NCI-H345 treated with DMSO at 0.1 percent for 48 hours (cell line): ENCODE results near the gene ACVR1.

ENCODE experiments used
- DNase-seq: peaks from one replicate; lab custom pipeline; 2025; ENCODE audit not compliant: unreplicated experiment; lab: John Stamatoyannopoulos, UW

Gene ACVR1

DNA sequence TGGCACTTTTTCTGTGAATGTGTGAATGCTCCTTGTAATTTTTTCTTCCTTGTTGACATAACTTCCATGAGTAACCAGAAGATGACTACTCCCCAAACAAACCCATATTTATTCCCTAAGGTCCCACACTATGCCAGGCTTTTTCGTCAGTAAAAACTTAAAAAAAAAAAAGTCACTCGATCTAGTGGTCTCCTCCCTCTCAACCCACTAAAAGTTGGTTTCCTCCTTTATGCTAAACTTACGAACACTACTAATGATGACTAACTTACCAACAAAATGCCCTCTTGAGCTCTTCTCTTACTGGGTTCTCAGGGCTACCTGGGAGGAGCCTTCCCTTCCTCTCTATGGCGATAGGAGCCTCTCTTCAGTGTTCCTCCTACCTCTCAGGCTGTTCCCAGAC is 18.2 kb downstream of the ACVR1 start:
- DNase-seq, result no peak

DNA sequence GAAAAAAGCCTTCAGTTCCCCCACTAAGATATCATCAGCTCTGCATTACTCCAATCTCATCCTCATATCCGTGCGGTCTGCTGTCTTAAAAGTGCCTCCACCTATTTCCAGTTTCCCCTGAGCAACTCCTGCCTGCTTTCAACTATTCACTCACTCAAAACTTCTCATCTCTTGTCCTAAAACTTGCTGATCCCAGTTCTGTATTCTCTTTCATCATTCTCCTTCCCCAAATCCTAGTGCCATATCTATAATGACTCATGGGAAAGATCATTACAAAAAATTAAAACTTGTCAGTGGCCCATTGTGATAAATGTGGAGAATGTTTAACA is 20.0 kb downstream of the ACVR1 start:
- DNase-seq, result no peak

DNA sequence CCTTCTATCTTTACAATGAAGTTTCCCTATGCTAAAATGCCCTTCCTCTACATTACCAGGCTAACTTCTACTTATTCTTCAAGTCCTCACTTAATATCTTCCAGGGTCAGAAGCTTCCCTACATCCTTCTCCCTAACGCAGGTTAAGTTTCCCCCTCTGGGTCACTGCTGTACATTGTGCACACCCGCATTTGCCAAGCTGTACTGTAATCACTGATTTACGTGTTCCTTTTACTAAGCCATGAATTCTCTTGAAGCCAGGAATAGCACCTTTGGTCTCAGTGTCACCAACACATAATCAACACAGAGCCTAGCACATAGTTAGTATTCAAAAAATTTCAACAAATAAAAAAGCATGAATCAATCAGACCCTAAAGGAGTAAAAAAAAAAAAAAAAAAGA is 22.3 kb downstream of the ACVR1 start:
- no peak for DNase-seq

DNA sequence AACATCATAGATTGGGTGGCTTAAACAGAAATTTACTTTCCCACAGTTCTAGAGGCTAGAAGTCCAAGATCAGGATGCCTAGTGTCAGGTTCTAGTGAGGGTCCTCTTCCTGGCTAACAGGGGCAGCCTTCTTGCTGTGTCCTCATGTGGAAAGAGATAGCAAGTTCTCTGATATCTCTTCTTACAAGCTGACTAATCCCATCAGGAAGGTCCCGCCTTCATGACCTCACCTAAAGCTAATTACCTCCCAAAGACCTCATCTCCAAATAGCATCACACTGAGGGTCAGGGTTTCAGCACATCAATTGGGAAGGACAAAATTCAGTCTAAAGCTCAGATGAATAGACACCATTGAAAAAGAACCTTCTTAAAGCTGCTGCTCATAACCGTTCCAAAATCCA is 22.9 kb downstream of the ACVR1 start:
- no peak for DNase-seq

DNA sequence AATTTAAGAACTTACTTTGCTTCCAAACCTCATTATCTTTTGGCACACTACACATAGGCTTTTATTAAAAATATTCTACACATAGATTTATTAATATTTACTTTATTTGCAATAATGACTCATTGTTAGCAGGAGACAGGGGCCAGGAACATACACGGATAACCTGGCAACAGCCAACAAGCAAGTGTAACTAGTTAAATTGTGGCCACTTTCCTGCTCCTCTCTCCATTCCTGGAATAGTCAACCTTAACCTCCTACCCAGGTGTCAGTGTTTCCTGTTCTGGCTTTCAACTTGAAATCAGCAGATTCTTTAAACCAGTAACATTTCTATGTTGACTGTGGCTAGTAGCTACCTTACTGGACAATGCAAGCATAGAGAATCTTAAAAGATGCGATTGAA is 26.5 kb downstream of the ACVR1 start:
- DNase-seq, result no peak

DNA sequence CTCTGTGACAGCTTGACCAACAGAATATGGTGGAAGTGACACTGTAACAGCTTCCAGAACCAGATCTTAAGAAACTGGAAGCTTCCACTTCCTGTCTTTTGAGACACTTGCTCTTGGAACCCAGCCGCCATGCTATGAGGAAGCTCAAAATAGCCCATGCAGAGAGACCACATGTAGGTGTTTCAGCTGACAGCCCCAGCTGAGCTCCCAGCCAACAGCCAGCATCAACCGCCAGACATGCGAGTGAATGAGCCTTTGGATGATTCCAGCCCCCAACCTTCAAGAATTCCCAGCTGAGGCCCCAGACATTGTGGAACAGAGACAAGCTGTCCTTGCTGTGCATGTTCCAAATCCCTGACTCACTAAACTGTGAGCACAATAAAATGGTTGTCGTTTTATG is 27.9 kb downstream of the ACVR1 start:
- no peak for DNase-seq

DNA sequence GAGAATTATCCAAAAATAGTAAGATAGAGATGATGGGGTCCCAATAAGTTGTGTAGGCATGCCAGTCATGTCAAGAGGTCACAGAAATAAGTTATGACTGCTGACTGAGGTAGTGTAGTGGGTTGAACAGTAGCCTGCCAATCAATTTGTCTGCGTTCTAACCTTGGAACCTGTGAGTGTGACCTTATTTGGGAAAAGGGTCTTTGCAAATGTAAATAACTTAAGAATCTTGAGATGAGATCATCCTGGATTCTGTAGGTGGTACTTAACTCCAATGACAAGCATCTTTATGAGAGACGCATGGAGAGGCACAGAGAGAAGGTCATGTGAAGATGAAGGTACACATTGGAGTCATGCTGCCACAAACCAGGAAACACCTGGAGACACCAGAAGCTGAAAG is 31.0 kb downstream of the ACVR1 start:
- DNase-seq, result no peak

DNA sequence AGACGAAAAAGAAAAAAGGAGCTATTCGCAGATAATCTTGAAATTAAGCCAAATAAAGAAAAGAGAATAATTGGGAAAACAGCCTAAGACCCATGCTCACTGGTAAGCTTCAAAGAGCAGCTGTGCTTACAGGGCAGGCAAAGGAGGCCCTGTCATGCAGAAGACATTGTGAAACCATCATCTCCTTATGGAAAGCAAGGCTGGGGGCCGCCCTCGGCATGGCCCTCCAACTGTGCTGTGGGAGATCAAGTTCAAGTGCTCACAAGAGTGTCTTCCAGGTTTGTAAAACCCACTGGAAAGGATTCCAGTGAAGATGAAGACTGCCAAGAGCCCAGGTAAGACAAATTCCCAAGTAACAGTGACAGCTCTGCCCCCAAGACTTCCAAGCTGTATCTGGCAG is 32.2 kb downstream of the ACVR1 start:
- DNase-seq, result no peak

DNA sequence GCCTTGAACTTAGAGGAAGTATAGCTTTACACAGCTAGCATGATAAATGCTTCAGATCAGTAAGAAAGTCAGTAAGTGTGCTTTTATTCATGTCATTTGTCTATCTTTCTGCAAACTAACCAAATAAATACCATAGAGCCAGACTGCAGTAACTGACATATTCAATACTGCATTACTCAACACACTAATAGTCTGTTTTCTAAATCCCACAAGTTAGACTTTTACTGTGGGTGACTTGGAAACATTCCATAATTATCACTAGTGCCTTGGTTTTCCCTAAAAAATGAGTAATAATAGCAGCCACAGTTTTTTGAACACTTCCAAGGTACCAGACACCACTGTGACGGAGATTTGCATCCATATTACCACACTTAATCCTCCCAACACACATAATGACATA is 33.0 kb downstream of the ACVR1 start:
- DNase-seq, result no peak

DNA sequence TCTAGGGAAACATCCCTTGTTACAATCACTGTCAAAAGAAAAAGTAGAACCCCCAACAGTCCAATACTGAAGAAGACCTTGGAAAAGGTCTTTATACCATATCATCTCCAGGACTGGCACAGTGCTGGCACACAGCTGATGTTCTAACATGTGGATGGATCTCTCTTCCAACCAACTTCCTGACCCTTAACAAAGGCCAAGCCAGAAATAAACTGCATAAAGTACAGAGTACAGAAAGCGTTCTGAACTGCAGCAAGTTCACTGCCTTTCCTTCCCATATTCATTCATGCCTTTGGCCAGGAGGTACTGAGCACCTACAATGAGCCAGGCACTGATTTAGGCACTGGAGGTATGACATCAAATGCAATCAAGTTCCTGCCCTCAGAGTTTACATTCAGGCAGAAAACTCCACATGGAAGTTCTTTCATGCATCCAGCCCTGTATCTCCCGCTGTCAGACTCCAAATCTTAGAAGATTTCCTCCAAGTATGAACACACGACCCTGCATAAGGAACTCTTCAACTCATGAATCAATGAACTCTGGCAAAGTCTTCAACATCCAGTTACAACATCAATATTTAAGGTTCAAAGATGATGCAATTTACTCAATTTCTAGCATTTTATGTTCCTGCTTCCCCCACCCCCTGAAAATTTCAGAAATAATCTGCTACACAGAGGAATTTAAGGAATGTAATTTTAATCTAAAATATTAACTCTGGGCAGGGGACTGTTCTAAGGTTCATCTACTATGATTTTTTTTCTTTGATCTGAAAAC is 33.8 kb downstream of the ACVR1 start:
- no peak for DNase-seq

DNA sequence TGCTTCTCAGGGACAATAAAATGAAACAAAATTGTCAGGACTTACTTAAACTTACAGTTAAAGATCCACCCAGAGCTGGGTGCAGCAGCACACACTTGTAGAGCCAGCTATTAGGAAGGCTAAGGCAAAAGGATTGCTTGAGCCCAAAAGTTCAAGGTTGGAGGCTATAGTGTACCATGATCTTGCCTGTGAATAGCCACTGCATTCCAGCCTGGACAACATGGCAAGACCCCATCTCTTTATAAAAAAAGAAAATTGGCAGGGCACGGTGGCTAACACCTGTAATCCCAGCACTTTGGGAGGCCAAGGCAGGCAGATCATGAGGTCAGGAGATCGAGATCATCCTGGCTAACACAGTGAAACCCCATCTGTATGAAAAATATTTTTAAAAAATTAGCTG is 34.6 kb downstream of the ACVR1 start:
- no peak for DNase-seq

DNA sequence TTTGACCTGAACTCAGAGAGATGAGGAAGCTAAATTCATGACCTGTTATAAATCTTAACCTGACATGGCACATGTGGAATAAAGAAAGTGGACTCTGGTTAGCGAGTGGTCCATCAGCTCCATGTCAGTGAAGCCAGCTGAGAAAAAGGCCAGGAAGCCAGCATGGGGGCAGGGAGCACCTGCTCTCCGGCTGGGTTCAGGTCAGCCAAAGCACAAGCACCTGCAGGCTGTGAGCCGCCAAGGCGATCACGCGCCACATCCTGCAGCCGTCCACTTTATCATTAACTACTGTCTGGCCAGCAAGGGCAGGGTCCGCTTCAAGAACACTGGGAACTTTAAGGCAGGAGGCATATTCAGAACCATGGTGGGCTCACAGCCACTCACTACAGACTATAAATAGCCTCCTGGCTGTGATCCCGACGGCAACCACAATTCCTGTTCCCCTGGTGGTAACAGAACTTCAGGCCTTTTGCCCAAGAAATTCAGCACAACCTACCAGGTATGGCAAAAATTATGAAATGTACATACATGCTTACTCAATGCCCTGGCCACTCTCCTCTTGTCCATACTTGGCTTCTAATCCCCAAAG is 35.5 kb downstream of the ACVR1 start:
- DNase-seq, result no peak

DNA sequence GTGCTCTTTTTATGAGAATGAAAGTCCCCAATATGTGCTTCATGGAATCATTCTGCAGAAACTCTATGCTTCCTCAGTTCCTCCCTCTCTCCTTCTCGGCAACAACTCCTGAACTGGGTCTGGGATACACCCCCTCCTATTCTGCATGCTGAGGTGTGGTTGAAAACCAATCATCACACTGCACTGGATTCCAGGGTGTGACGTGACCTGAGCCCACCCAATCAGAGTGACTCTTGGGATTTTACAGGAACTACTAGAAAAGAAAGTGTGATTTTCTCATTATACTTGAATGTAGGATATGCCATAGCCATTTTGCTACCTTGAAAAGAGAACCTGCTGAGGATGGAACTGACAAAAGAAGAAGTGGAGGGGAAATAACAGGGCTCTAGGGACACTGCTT is 36.3 kb downstream of the ACVR1 start:
- no peak for DNase-seq

DNA sequence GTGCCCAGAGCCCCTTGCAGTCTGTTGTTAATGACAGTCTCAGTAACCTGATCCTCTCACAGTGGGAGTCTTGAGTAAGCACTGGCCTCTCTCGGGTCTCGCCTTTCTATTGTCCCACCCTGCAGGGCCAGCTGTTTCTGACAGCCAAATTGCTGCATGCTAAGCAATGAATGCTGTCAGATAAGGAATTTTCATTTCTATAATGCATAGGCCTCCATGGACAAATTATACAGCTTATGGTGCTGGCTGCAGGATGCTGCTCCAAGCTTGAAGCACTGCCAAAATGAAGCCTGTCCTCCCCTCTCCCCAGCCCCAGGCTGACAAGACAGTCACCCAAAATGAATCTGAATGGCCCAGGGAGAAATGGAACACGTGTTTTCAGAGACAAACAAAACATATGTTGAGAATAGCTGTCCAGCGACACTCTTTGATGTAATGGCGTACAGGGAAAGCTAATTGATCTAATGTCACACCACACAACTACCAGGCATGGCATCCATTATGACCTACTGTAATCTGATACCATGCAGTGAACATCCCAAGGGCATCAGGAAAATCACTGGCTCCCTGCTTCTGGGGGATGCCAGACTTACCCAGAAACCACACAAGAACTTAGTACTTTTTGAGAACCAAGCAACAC is 36.8 kb downstream of the ACVR1 start:
- DNase-seq, result peak; percentile 86

DNA sequence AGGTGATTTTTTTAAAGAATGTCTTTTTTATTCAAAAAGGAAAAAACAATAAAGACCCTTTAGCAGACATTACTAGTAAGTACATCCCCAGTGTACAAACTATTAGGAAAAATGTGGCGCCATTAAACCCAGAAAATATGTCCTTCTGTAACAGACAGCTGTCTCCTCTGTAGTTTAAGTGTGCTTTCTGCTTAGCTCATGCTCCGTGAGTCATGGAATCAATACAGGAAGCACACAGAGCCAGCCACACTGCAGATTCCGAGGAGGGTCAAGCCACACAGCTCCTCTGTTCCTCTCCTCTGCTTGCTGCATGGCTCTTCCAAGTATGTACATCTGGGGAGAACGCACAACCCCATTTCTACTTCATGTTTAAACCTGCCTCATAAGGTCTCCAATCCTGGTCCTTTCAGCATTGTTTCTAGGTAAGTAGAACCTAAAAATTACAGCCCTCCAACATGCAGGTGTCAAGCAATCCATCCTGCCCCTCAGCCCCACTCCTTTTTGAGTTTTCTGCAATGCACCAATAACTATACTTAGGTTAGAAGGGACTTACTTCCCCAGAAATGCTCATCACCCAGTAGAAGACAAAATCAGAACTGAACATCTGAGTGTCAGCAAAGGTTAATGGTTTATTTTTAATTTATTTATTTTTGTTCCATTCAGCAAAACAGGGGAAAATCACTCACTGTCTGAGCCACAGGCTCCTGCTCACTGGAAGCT is 37.5 kb downstream of the ACVR1 start:
- peak; percentile 70 for DNase-seq

DNA sequence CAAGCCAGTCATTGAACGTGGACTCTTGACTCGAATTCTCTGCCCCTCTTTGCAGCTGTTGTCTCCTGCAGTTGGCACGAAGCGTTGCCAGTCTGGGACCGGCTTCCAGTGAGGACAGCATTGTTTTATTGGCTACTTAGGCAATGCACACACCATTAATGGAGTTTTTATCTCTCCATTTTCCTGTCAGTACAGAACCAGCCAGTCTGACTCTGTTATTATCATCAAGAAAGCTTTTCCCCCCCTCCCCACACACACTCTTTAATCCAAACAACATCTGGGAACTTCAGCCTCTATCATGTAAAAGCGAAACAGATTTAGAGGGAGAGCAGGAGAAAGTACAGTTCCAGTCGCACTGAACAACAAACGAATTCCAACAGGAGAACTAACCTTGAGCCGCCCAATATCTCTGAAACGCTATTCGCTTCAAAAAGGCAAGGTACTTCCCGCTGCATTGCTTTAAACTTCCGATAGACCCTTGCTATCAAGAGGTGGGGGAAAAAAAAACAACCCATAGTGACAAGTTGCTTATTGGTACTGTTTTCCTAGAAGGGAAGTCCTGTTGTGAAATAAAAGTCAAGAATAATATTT is 38.2 kb downstream of the ACVR1 start:
- DNase-seq, result peak; percentile 38

DNA sequence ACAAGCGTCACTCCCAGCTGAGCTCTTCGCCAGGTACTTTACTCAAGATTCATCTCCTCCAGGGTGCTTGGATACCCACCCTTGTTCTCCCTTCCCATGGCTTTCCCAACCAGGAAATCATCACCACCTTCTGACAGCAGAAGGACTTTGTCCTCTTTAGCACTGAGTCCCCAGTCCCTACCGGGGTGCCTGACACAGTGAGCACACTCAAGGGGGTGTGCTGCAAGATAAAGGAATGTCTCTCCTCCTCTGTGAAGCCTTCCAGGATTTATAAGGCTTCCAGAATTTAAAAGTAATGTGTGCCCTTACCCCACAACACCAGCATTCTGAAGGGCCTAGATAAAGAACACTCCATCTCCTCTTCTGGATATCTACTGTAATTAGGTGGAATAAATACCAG is 39.6 kb downstream of the ACVR1 start:
- no peak for DNase-seq

DNA sequence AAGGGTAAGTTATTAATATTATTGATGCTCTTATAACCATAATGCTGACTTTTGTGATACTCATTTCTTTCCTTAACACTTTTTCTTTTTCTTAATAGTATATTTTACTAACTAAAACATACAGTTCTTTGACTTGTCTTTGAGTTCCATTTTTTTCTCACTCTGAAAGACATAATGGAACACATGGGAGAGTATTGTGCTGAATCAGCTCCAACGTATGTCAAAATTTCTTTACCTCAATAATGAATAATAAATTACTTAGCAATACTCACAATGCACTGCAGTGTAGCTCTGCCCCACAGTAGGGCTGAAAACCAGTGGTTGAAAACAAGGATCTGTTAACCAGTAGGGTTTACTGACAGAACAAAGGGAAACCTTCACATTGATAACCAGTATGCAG is 40.7 kb downstream of the ACVR1 start:
- DNase-seq, result no peak

DNA sequence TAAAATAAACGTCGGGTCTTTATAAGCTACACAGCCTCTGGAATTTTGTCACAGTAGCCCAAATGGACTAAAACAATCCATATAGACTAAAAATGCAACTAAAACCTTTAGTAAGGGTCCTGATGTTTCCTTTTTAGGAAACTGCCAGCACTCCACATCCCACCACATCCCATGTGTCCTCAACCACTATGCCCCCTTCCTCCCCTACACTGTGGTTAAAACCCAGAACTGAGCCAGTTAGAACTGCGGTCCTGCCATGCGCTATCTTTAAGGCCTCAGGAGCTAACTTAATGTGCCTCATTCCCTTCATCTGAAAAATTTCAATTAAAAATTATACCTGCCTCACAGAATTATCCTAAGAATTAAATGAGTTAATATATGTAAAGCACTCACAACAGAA is 41.1 kb downstream of the ACVR1 start:
- no peak for DNase-seq

DNA sequence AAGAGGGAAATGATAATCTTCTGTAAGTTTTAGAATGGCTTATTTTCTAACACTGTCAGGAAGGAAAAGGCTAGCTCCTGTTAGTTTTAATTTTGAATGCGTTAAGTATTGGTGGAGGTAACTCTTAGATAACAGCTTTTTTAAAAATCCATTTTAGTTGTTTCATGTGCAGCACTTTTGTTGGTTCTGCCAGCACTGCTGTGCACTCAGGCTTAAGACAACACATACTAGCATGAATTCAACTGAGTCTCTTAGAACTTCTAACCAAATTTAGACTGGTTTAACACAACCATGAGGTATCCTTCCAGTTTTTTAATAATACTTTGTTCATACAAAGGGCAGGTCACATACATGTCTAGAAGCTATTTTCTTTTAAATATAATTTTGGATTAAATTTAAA is 42.4 kb downstream of the ACVR1 start:
- no peak for DNase-seq

DNA sequence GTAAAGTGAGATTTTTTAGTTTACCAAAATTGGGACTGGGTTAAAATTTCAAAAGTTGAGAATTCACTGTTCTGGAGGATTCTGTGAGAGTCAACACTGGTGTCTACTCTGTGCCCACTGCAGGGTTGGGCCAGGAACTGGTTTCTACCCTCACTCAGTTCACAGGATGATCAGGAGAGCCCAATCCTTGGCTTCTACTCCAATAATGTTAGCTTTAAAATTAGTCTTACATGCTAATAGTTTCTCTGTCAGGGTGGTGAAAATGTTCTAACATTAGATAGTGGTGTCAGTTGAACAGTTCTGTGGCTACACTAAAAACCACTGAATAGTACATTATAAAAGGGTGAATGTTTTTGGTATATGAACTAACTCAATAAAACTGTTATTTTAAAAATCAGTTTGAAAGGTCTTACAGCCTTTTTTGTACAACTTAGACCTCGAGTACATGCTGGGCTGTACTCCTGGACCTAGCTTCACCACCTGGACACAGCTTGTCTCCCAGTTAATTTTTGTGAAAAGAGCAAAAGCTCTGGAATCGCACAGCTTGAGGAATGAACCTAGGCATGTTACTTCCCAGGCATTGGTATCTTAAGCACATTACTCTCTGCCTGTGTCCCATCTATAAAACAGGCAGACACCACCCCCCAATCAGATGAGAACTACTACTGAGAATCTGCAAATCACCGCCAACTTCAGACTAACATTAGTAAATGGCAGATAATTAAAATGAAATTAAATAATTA is 44.4 kb downstream of the ACVR1 start:
- no peak for DNase-seq
